Kidney (tissue), 14 donors: ENCODE data around the gene ZBTB47. TPM values are rescaled to one million over a fixed set of nuclear protein-coding genes. Genes with fewer than 3 reads are reported as not detected.

Experiments used
- DNase-seq, 5 donors: peaks; one replicate each; pipeline ENCODE4 v3.0.0-alpha.2; 2013 to 2020
- FAIRE-seq: peaks from 2 replicates; lab custom pipeline; 2012; peaks lifted over from hg19 to GRCh38; lab: Jason Lieb, UNC
- H3K27ac ChIP-seq, 2 donors: one replicate each; pipeline ENCODE4 v1.7.0; 2013; ENCODE audit warnings: low read depth in 2 of 2, low read length in 2 of 2, inconsistent platforms in 1 of 2
- H3K27me3 ChIP-seq: one replicate; pipeline ENCODE4 v1.7.1; 2013; ENCODE audit warnings: low read length, inconsistent platforms; ENCODE audit not compliant: control insufficient read depth, insufficient read depth
- H3K36me3 ChIP-seq, 3 donors: one replicate each; pipeline versions ENCODE4 v1.7.0 to v1.7.1; 2013; ENCODE audit warnings: low read length in 3 of 3, control low read depth in 1 of 3, inconsistent platforms in 1 of 3; ENCODE audit not compliant: insufficient read depth in 3 of 3, control insufficient read depth in 2 of 3
- H3K4me1 ChIP-seq, 3 donors: one replicate each; pipeline versions ENCODE4 v1.7.0 to v1.7.1; 2013; ENCODE audit warnings: low read length in 3 of 3, inconsistent platforms in 1 of 3, low read depth in 1 of 3; ENCODE audit not compliant: control insufficient read depth in 2 of 3, insufficient read depth in 2 of 3
- H3K4me3 ChIP-seq, 3 donors: one replicate each; pipeline versions ENCODE4 v1.7.0 to v1.8.1; 2013; ENCODE audit warnings: low read length in 3 of 3, control low read depth in 1 of 3, inconsistent platforms in 1 of 3
- H3K9ac ChIP-seq, 3 donors: one replicate each; pipeline versions ENCODE4 v1.7.0 to v1.7.1; 2013; ENCODE audit warnings: low read length in 3 of 3, control low read depth in 1 of 3, inconsistent platforms in 1 of 3
- H3K9me3 ChIP-seq, 3 donors: one replicate each; pipeline versions ENCODE4 v1.7.0 to v1.7.1; 2013; ENCODE audit warnings: low read length in 3 of 3, control low read depth in 1 of 3, inconsistent platforms in 1 of 3; ENCODE audit not compliant: control insufficient read depth in 2 of 3, insufficient read depth in 1 of 3
- CTCF ChIP-seq: IDR thresholded peaks from 3 replicates; pipeline ENCODE4 v1.5.1; 2012; ENCODE audit warnings: mild to moderate bottlenecking, moderate library complexity, borderline replicate concordance; ENCODE audit not compliant: insufficient read depth; ENCODE audit errors: extremely low read depth
- intact Hi-C: fragments of 100-400 bp; cut with DNase I; formaldehyde crosslinking; loops from one replicate; pipeline ENCODE4 v1.11.1; 2022
- polyA plus RNA-seq: library from polyadenylated mRNA; stranded (reverse); fragments of 350-450 nt; fragmentation: Illumina TruSeq; extraction: RNeasy Lipid Tissue Mini Kit (QIAGEN cat#74804); gene quantifications from one replicate; pipeline ENCODE4 v1.2.3, GENCODE V29; 2014; ENCODE audit warnings: low read depth, low replicate concordance; ENCODE audit not compliant: insufficient read depth
- total RNA-seq: library from RNA; stranded (reverse); fragmentation: NEBNext Ultra II Directional; extraction: Animal tissue kit (Norgen Biotek cat#: 25700); gene quantifications from one replicate; pipeline ENCODE4 v1.2.1, GENCODE V29; 2021
- donor health status: control.
- donor health status: control.
- donor health status: control.
- donor health status: control.
- donor health status: control.
- donor health status: DM: yes; HTN: yes; CAD: no.
- donor health status: Normal renal cell carcinoma (clear cell type).

Gene ZBTB47
- total and polyA plus RNA-seq, 2 donors from 2014 or later: 7.8 to 26.6 TPM

- H3K27me3 ChIP-seq: no peaks in the 10 kb centered on the region
- H3K9ac ChIP-seq: no peak overlapping the region
- H3K27ac ChIP-seq: no peak overlapping the region
- TF ChIP-seq CTCF: no peak
- DNase-seq: peak in 2 of 5 donors; percentile 23 to 24
- intact Hi-C loops: no loop called here
- H3K4me1 ChIP-seq: no peaks in the 10 kb centered on the region
- no peak for FAIRE-seq
- H3K36me3 ChIP-seq: no peaks in the 10 kb centered on the region
- no peaks in the 10 kb centered on the region for H3K9me3 ChIP-seq
- H3K4me3 ChIP-seq: no peak overlapping the region
These were observed 58.2 kb downstream of the ZBTB47 start for GRCh38 chr3:42711491-42712343.

- intact Hi-C loops: no loop called here
- FAIRE-seq: no peak
These were observed 58.8 kb downstream of the ZBTB47 start for GRCh38 chr3:42712344-42712648.

GRCh38 chr3:42712688-42713372 lies 59.3 kb downstream of the ZBTB47 start:
- Histone ChIP-seq H3K9me3 (no peaks in the 10 kb centered on the region), H3K27me3 (no peaks in the 10 kb centered on the region), H3K4me1 (no peaks in the 10 kb centered on the region), H3K27ac (no peak overlapping the region), H3K9ac (no peak overlapping the region), H3K36me3 (no peaks in the 10 kb centered on the region), H3K4me3 (no peak overlapping the region)
- TF ChIP-seq CTCF: no peak
- intact Hi-C loops: no loop called here
- DNase-seq: peak in 1 of 5 donors; percentile 4
- no peak for FAIRE-seq

More at GRCh38 chr3:42712344-42712648, 58.8 kb downstream of the ZBTB47 start:
- Histone ChIP-seq H3K4me1 (no peaks in the 10 kb centered on the region), H3K27ac (no peak overlapping the region), H3K9ac (no peak overlapping the region), H3K9me3 (no peaks in the 10 kb centered on the region), H3K4me3 (no peak overlapping the region), H3K27me3 (no peaks in the 10 kb centered on the region), H3K36me3 (no peaks in the 10 kb centered on the region)
- DNase-seq: no peak
- TF ChIP-seq CTCF: no peak
